Esophagus muscularis mucosa (tissue), 4 donors: Measurements from ENCODE around the gene AFF2. TPM values are rescaled to one million over a fixed set of nuclear protein-coding genes. Genes with fewer than 3 reads are reported as not detected.

Source experiments
- DNase-seq: peaks from one replicate; pipeline ENCODE4 v3.0.0-alpha.2; 2017; ENCODE audit errors: extremely low spot score
- H3K27ac ChIP-seq, 4 donors: fragments of 200-600 bp; sonication (generic); replicated peaks in 1 of 4; 1 replicate in 3 of 4; 2 replicates in 1 of 4; pipeline ENCODE4 v1.5.1; 2016 to 2019; ENCODE audit warnings: mild to moderate bottlenecking in 1 of 4
- H3K27me3 ChIP-seq, 4 donors: fragments of 200-600 bp; sonication (generic); one replicate each; pipeline versions ENCODE4 v1.5.1 to v1.6.0; 2016 to 2019
- H3K36me3 ChIP-seq, 4 donors: fragments of 200-600 bp; sonication (generic); one replicate each; pipeline ENCODE4 v1.5.1; 2016 to 2019
- H3K4me1 ChIP-seq, 4 donors: fragments of 200-600 bp; sonication (generic); one replicate each; pipeline ENCODE4 v1.5.1; 2016 to 2019
- H3K4me3 ChIP-seq, 4 donors: fragments of 200-600 bp; sonication (generic); 1 replicate in 2 of 4; 2 replicates in 2 of 4; pipeline ENCODE4 v1.5.1; 2016 to 2019; ENCODE audit warnings: mild to moderate bottlenecking in 4 of 4, moderate library complexity in 1 of 4
- H3K9me3 ChIP-seq, 4 donors: fragments of 200-600 bp; sonication (generic); 1 replicate in 3 of 4; 2 replicates in 1 of 4; pipeline ENCODE4 v1.5.1; 2016 to 2019
- EP300 ChIP-seq: sonication (generic); formaldehyde crosslinking; IDR thresholded peaks from one replicate; pipeline ENCODE4 v1.6.1; 2017; ENCODE audit warnings: antibody characterized with exemption
- POLR2A ChIP-seq: fragments of 450-650 bp; IDR thresholded peaks from one replicate; pipeline ENCODE4 v1.6.1; 2017; ENCODE audit warnings: antibody characterized with exemption, moderate library complexity, mild to moderate bottlenecking, low read depth
- POLR2AphosphoS5 ChIP-seq, 2 donors: sonication (generic); formaldehyde crosslinking; IDR thresholded peaks; one replicate each; pipeline ENCODE4 v1.6.1; 2017; ENCODE audit warnings: antibody characterized with exemption in 2 of 2
- WGBS: methylation state at CpG from one replicate; pipeline ENCODE4 v1.1.5; 2018; 5-methylcytosine and 5-hydroxymethylcytosine counted together
- intact Hi-C: fragments of 100-400 bp; cut with DNase I; formaldehyde crosslinking; loops from one replicate; pipeline ENCODE4 v1.15.1; 2023
- total RNA-seq, 4 donors: library from RNA; depleted of rRNA; stranded (reverse); fragments of >200 nt; gene quantifications; one replicate each; pipeline versions ENCODE4 v1.1.0 to v1.2.1, GENCODE V29; 2016
- TF ChIP-seq, protein P1 (sequence below), 3 experiments: fragments of 200-600 bp in 2 of 3; fragments of 450-650 bp in 1 of 3; sonication (generic) in 2 of 3; IDR thresholded peaks; one replicate each; pipeline ENCODE4 v1.5.1; 2017 to 2019; ENCODE audit warnings: antibody characterized with exemption in 3 of 3, mild to moderate bottlenecking in 2 of 3, moderate library complexity in 1 of 3

The AFF2 gene
- total RNA-seq, 4 donors from 2014 or later = 3.8 to 10.8 (median 6.8) TPM

DNA sequence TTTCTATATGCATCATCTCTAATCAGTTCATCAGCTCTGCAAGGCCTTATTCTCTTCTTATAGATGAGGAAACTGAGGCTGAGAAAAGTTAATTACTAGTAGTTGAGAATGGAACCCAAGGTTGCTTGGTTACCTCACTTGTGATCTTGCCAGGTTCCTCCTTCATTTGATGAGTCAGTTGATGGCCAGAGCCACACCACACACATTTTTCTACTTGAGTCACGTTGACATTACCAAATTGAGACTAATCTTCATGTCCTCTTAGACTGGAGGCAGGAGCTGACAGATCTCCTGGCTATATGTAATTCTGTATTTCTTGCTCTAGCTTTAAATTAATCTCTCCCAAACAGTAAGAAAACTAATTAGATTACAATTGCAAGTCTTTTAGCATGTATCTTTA, 428.4 kb downstream of the AFF2 start:
- H3K27me3 ChIP-seq = no peaks in the 10 kb centered on the region
- no peak overlapping the region for H3K4me3 ChIP-seq
- no peaks in the 10 kb centered on the region for H3K9me3 ChIP-seq
- intact Hi-C loops = no loop called here
- H3K36me3 ChIP-seq = no peaks in the 10 kb centered on the region
- DNase-seq = no peak
- no peaks in the 10 kb centered on the region for H3K4me1 ChIP-seq
- H3K27ac ChIP-seq = no peak overlapping the region
- WGBS = 43% methylated on average over 1 of the region's 1 CpG
- no peak for TF ChIP-seq POLR2AphosphoS5 (IDR thresholded peaks at IDR 0.05)
- TF ChIP-seq EP300 = no peak
- TF ChIP-seq, protein P1, sequence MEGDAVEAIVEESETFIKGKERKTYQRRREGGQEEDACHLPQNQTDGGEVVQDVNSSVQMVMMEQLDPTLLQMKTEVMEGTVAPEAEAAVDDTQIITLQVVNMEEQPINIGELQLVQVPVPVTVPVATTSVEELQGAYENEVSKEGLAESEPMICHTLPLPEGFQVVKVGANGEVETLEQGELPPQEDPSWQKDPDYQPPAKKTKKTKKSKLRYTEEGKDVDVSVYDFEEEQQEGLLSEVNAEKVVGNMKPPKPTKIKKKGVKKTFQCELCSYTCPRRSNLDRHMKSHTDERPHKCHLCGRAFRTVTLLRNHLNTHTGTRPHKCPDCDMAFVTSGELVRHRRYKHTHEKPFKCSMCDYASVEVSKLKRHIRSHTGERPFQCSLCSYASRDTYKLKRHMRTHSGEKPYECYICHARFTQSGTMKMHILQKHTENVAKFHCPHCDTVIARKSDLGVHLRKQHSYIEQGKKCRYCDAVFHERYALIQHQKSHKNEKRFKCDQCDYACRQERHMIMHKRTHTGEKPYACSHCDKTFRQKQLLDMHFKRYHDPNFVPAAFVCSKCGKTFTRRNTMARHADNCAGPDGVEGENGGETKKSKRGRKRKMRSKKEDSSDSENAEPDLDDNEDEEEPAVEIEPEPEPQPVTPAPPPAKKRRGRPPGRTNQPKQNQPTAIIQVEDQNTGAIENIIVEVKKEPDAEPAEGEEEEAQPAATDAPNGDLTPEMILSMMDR (IDR thresholded peaks at IDR 0.05) = no peak
- TF ChIP-seq POLR2A = no peak

DNA sequence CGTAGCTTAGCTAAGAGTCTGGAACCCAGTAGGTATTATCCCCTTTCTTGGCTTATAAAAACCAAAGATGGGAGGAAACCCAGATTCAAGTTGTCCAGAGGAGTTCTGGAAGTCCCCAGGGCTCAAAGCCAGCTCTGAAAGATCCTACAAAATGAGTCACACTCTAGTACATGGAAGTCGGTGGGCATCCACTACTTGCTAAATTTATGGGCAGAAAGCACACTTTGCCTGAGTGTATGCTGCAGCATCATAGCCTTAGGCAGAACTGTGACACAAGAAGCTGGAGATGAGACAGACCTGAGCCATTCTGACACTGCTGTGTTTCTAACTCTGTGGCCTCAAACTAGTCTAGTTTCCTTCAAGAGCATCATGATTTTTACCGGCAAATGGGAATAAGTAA, 429.3 kb downstream of the AFF2 start:
- no peak overlapping the region for H3K27ac ChIP-seq
- 77% methylated on average over 3 of the region's 3 CpGs for whole genome bisulfite sequencing

DNA sequence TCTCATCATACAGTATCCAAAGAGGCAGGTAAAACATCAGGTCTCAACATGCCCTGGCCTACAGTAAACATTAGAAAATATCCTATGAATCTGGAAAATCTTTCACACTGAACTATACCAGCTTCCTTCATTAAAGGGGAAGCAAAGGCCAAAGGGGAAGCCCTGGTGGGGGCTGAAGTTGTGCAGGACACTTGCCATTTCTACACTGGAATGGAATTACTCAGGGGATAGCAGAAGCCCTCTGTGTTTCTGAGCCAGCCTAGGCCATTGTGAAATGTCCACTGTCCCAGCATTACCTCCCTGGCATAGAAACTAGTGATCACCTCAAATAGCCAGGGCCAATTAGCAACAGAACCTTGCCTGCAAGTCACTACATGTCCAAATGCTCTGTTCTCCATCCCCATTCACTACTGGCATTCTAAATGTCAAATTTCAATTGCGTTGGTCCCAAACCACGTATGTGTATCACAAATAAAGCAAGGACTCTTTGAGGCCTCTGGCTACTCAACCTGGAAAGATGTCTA, 429.9 kb downstream of the AFF2 start:
- TF ChIP-seq, protein P1 (IDR thresholded peaks at IDR 0.05) = no peak
- TF ChIP-seq POLR2A = no peak
- TF ChIP-seq EP300 = no peak
- no peak for TF ChIP-seq POLR2AphosphoS5 (IDR thresholded peaks at IDR 0.05)
- 87% methylated on average over 2 of the region's 2 CpGs for WGBS
- H3K9me3 ChIP-seq = no peaks in the 10 kb centered on the region
- no peak for DNase-seq
- no peaks in the 10 kb centered on the region for H3K27me3 ChIP-seq
- no peak overlapping the region for H3K4me3 ChIP-seq
- H3K36me3 ChIP-seq = no peaks in the 10 kb centered on the region
- H3K4me1 ChIP-seq = no peaks in the 10 kb centered on the region
- H3K27ac ChIP-seq = no peak overlapping the region
- intact Hi-C loops = no loop called here

More for the DNA sequence above, 429.3 kb downstream of the AFF2 start:
- intact Hi-C loops = no loop called here
- Histone ChIP-seq H3K4me3 (no peak overlapping the region), H3K27me3 (no peaks in the 10 kb centered on the region), H3K9me3 (no peaks in the 10 kb centered on the region), H3K4me1 (no peaks in the 10 kb centered on the region), H3K36me3 (no peaks in the 10 kb centered on the region)
- DNase-seq = no peak
- TF ChIP-seq POLR2A = no peak
- TF ChIP-seq POLR2AphosphoS5 (IDR thresholded peaks at IDR 0.05) = no peak
- TF ChIP-seq, protein P1 (IDR thresholded peaks at IDR 0.05) = no peak
- TF ChIP-seq EP300 = no peak

DNA sequence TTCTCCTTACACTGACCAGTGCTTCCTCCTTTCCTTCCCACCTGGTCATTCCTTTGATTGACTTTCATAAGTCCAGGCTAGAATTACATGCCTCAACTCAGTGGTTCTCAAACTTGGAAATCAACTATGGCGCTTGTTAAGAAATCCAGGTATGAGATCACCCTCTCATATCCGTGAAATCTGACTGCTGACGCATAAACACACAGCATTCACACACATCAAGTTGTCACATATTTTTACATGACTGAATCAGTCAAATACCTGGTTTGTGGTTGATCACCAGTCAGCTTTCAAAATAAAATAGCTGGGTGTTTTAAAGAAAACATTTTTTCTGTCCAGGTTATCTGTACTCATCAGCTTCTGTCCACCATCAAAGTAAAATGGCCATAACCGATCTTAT, 433.5 kb downstream of the AFF2 start:
- Histone ChIP-seq H3K27me3 (no peaks in the 10 kb centered on the region), H3K4me3 (no peak overlapping the region), H3K4me1 (no peaks in the 10 kb centered on the region), H3K9me3 (no peaks in the 10 kb centered on the region), H3K36me3 (no peaks in the 10 kb centered on the region), H3K27ac (no peak overlapping the region)
- 78% methylated on average over 4 of the region's 4 CpGs for WGBS
- intact Hi-C loops = no loop called here
- no peak for DNase-seq
- TF ChIP-seq POLR2AphosphoS5 (IDR thresholded peaks at IDR 0.05) = no peak
- TF ChIP-seq, protein P1 (IDR thresholded peaks at IDR 0.05) = no peak
- TF ChIP-seq POLR2A = no peak
- TF ChIP-seq EP300 = no peak

DNA sequence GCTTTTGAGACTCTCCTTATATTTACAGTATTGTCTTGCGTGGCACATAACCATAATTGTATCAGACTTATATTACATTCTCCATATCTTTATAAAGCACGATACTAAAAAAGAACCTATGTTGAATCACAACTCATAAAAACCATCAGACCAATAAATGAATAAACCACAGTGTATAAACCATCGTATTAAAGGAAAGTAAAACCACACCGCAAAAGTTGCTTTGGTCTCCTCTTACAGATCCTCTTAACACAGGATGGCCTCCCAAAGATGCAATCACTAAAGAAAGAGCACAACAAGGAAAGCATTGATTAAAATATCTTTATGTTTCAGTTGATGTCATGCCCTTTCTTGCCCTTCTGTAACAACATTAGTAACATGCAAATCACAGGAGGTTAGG, 437.9 kb downstream of the AFF2 start:
- WGBS = 76% methylated on average over 4 of the region's 4 CpGs
- H3K27me3 ChIP-seq = no peaks in the 10 kb centered on the region
- TF ChIP-seq POLR2AphosphoS5 (IDR thresholded peaks at IDR 0.05) = no peak
- no peak for TF ChIP-seq POLR2A
- TF ChIP-seq, protein P1 (IDR thresholded peaks at IDR 0.05) = no peak
- TF ChIP-seq EP300 = no peak
- no peak overlapping the region for H3K27ac ChIP-seq
- no peaks in the 10 kb centered on the region for H3K36me3 ChIP-seq
- no peaks in the 10 kb centered on the region for H3K4me1 ChIP-seq
- no peak for DNase-seq
- intact Hi-C loops = no loop called here
- no peaks in the 10 kb centered on the region for H3K9me3 ChIP-seq
- no peak overlapping the region for H3K4me3 ChIP-seq
